ENCODE results near the gene DLD. TPM values are rescaled to one million over a fixed set of nuclear protein-coding genes. Genes with fewer than 3 reads are reported as not detected.
"Not testable (repeated sequence)": the region's sequence is repeated elsewhere in the genome, so short reads cannot be mapped to it uniquely, and the experiment has no call there.

The DLD gene
- total RNA-seq, 1 experiment from 2014 or later, result 72.1 TPM

GRCh38 chr7:107847168-107847835, 43.7 kb upstream of the DLD start:
- no peak overlapping the region for H3K27ac Mint-ChIP-seq
- POLR2A ChIA-PET, result no interaction called here

GRCh38 chr7:107847836-107848175, 43.2 kb upstream of the DLD start:
- DNase-seq (ENCODE audit: low spot score), result not testable (repeated sequence)

More at GRCh38 chr7:107847168-107847835, 43.7 kb upstream of the DLD start:
- Mint-ChIP-seq H3K4me3 (no peak overlapping the region), H3K27me3 (ENCODE audit: low read depth) (no peaks in the 10 kb centered on the region), H3K9me3 (peaks cover 8% of the 10 kb centered on the region; the same call in 1 of the 2 replicates), H3K4me1 (0 out of 2 replicates have a peak, but pooled peaks cover 6% of the 10 kb centered on the region), H3K36me3 (0 out of 2 replicates have a peak, but pooled peaks cover 4% of the 10 kb centered on the region)
- ATAC-seq (no peak), DNase-seq (ENCODE audit: low spot score) (no peak)
- TF ChIP-seq ESRRA (CRISPR knock-in tag; IDR thresholded peaks at IDR 0.05; ENCODE audit: borderline replicate concordance) (no peak), ZNF281 (CRISPR knock-in tag; IDR thresholded peaks at IDR 0.05) (no peak), ZNF219 (CRISPR knock-in tag; IDR thresholded peaks at IDR 0.05; ENCODE audit: borderline replicate concordance) (no peak), CBFB (CRISPR knock-in tag; IDR thresholded peaks at IDR 0.05; ENCODE audit: low read depth) (no peak), CTCF (IDR thresholded peaks at IDR 0.05) (no peak), JAZF1 (CRISPR knock-in tag; IDR thresholded peaks at IDR 0.05) (no peak), IRF1 (CRISPR knock-in tag; IDR thresholded peaks at IDR 0.05) (no peak), MXD4 (CRISPR knock-in tag; IDR thresholded peaks at IDR 0.05; ENCODE audit: borderline replicate concordance) (no peak), MLX (CRISPR knock-in tag; IDR thresholded peaks at IDR 0.05) (no peak), NR1H2 (CRISPR knock-in tag; IDR thresholded peaks at IDR 0.05) (no peak), ZNF512 (CRISPR knock-in tag; IDR thresholded peaks at IDR 0.05; ENCODE audit: borderline replicate concordance) (no peak), PRRX2 (CRISPR knock-in tag; IDR thresholded peaks at IDR 0.05) (no peak), NR2C2 (CRISPR knock-in tag; IDR thresholded peaks at IDR 0.05) (no peak), ZNF263 (CRISPR knock-in tag; IDR thresholded peaks at IDR 0.05; ENCODE audit: low read depth) (no peak), ZBTB21 (CRISPR knock-in tag; IDR thresholded peaks at IDR 0.05; ENCODE audit: borderline replicate concordance) (no peak)
- CTCF ChIA-PET, result no interaction called here

GRCh38 chr7:107848211-107848610, 42.8 kb upstream of the DLD start:
- CTCF ChIA-PET; H3K36me3 Mint-ChIP-seq; H3K27me3 Mint-ChIP-seq (ENCODE audit: low read depth); POLR2A ChIA-PET; DNase-seq (ENCODE audit: low spot score); H3K4me3 Mint-ChIP-seq; H3K27ac Mint-ChIP-seq; ATAC-seq; H3K4me1 Mint-ChIP-seq; H3K9me3 Mint-ChIP-seq: not testable (repeated sequence)

More at GRCh38 chr7:107847836-107848175, 43.2 kb upstream of the DLD start:
- H3K4me1 Mint-ChIP-seq; H3K27me3 Mint-ChIP-seq (ENCODE audit: low read depth); ATAC-seq; POLR2A ChIA-PET; CTCF ChIA-PET; H3K36me3 Mint-ChIP-seq; H3K27ac Mint-ChIP-seq; H3K9me3 Mint-ChIP-seq; H3K4me3 Mint-ChIP-seq: not testable (repeated sequence)
